Coronary artery (tissue), 2 donors: ENCODE data around the gene AQP2.

ENCODE experiments used
- DNase-seq: peaks from one replicate; pipeline ENCODE4 v3.0.0-alpha.2; 2017; ENCODE audit warnings: low spot score
- H3K27ac ChIP-seq, 2 donors: fragments of 200-600 bp; sonication (generic); one replicate each; pipeline ENCODE4 v1.5.1; 2016 to 2019
- H3K4me3 ChIP-seq: fragments of 200-600 bp; sonication (generic); 2 replicates; pipeline ENCODE4 v1.5.1; 2016; ENCODE audit warnings: mild to moderate bottlenecking, moderate library complexity
- TF ChIP-seq, protein P1 (sequence below): fragments of 200-600 bp; sonication (generic); IDR thresholded peaks from one replicate; pipeline ENCODE4 v1.5.1; 2019; ENCODE audit warnings: antibody characterized with exemption

AQP2 gene

DNA sequence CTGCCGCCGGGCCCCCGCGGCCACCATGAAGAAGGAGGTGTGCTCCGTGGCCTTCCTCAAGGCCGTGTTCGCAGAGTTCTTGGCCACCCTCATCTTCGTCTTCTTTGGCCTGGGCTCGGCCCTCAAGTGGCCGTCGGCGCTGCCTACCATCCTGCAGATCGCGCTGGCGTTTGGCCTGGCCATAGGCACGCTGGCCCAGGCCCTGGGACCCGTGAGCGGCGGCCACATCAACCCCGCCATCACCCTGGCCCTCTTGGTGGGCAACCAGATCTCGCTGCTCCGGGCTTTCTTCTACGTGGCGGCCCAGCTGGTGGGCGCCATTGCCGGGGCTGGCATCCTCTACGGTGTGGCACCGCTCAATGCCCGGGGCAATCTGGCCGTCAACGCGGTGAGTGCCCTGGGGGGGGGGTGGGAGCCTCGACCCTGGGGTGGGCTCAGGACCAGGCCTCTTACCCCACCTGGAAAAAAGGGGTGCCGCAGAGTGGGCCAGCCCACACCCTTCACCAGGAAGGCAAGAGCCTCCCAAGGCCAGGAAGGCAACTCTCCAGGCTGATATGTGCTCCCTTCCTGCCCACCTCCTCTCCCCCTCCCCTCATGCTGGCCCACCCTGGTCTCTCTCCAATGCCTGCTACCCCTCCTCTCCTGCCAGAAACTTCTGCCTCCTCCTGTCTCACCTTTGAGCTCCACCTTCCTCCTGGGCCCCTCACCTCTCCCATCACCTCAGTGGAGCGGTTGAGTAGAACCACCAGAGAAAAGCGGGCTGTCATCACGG, 11.6 kb downstream of the AQP2 start:
- peak overlapping the region; percentile 68 for H3K4me3 ChIP-seq
- DNase-seq: no peak
- TF ChIP-seq, protein P1, sequence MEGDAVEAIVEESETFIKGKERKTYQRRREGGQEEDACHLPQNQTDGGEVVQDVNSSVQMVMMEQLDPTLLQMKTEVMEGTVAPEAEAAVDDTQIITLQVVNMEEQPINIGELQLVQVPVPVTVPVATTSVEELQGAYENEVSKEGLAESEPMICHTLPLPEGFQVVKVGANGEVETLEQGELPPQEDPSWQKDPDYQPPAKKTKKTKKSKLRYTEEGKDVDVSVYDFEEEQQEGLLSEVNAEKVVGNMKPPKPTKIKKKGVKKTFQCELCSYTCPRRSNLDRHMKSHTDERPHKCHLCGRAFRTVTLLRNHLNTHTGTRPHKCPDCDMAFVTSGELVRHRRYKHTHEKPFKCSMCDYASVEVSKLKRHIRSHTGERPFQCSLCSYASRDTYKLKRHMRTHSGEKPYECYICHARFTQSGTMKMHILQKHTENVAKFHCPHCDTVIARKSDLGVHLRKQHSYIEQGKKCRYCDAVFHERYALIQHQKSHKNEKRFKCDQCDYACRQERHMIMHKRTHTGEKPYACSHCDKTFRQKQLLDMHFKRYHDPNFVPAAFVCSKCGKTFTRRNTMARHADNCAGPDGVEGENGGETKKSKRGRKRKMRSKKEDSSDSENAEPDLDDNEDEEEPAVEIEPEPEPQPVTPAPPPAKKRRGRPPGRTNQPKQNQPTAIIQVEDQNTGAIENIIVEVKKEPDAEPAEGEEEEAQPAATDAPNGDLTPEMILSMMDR: no peak
- H3K27ac ChIP-seq: peak overlapping the region in 1 of 2 donors; percentile 11

DNA sequence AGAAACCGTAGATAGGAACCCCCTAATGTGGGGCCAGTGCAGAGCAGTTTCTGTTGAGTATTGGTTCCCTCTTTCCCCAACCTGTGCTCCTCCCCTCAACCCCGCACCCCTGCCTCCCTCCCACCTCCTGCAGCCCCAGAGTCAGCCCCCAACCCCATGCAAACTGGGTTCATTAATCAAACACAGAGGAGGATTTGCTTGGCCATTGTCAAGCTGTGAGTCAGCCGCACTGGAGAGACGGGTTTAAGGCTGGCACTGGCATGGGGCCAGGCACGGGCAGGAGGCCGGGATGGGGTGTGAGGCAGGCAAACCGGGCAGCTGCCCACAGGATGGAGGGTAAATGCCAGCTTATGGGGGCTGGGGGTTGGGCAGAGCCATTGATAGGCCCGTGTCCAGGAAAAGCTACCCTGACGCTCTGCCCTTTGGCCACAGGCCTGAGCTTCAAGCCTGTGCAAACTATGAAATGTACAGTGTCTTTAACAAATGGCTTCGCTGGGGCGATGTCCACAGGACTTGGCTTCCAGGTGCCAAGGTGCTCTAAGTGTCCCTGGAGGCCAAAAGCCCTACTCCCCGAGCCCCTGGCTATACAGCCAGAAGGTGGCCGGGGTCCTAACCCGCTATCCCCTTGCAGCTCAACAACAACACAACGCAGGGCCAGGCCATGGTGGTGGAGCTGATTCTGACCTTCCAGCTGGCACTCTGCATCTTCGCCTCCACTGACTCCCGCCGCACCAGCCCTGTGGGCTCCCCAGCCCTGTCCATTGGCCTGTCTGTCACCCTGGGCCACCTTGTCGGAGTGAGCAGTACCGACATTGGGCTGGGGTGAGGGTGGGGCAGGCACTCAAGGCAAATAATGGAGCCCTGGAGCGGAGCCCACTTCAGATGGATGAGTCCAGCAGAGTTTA, 12.6 kb downstream of the AQP2 start:
- TF ChIP-seq, protein P1: no peak
- DNase-seq: no peak
- H3K27ac ChIP-seq: no peak overlapping the region
- H3K4me3 ChIP-seq: no peak overlapping the region

DNA sequence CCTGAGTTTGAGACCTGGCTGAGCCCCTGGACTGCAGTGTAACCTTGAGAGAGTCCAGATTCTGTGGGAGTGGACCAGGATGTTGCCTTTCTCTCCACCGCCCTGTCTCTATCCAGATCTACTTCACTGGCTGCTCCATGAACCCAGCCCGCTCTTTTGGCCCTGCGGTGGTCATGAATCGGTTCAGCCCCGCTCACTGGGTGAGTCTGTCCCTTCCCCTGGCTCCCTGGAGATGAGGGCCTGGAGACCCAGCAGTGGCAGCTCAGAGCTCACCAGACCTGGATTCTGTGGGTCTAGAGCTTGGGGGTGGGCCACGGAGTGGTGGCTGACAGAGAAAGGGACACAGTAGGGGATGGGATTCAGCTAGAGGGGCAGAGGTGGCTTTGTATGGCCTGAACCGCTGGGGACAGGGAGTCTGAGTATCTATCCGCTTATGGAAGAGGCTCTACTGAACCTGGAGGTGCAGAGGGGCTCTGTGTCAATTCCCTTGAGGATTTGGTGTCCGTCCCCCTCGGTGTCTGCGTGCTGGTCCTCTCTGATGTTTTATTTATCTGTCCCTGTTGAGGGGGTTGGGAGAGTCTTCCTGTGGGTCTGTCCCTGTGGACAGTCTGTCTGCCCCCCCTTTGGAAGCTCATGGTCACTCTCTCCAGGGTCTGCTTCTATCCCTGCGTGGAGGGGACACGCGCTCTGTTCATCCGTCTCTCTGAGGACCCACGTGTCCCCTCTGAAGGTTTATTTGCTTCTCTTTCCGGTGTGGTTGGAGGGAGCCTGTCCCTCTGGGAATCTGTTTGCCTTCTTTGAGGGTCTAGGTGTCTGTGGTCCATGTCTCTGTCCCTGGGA, 13.7 kb downstream of the AQP2 start:
- no peak for DNase-seq
- no peak overlapping the region for H3K4me3 ChIP-seq
- H3K27ac ChIP-seq: no peak overlapping the region
- TF ChIP-seq, protein P1: no peak

DNA sequence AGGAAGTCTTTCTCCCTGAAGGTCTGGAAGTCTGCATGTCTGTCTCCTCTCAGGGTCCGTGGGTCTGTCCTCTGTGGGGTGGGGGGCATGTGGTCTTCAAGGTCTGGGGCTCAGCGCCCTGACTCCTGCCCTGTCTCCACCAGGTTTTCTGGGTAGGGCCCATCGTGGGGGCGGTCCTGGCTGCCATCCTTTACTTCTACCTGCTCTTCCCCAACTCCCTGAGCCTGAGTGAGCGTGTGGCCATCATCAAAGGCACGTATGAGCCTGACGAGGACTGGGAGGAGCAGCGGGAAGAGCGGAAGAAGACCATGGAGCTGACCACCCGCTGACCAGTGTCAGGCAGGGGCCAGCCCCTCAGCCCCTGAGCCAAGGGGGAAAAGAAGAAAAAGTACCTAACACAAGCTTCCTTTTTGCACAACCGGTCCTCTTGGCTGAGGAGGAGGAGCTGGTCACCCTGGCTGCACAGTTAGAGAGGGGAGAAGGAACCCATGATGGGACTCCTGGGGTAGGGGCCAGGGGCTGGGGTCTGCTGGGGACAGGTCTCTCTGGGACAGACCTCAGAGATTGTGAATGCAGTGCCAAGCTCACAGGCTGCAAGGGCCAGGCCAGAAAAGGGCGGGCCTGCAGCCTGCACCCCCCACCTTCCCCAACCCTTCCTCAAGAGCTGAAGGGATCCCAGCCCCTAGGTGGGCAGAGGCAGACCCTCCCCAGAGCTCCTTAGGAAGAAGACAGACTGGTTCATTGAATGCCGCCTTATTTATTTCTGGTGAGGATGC, 14.5 kb downstream of the AQP2 start:
- no peak for DNase-seq
- TF ChIP-seq, protein P1: no peak
- H3K27ac ChIP-seq: no peak overlapping the region
- H3K4me3 ChIP-seq: no peak overlapping the region

DNA sequence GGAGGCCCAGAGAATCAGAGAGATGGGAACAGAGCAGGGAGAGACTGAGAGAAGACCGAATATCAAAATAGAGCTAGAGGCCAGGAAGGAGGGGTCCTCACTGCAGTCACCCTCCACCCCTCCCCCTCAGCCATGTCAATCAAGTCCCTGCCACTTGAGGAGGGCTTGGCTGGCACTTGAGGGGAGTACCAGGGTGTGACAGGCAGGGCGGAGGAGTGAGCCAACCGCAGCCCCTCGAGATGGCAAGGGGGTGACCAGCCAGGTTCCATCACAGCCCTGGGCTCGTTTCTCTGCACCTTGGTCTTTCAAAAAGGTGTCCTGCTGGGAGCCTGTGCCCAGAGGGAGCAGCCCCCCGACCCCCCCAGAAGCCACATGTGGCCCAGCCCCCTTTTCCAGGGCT, 15.3 kb downstream of the AQP2 start:
- no peak overlapping the region for H3K27ac ChIP-seq
- DNase-seq: no peak
- TF ChIP-seq, protein P1: no peak
- H3K4me3 ChIP-seq: no peak overlapping the region

DNA sequence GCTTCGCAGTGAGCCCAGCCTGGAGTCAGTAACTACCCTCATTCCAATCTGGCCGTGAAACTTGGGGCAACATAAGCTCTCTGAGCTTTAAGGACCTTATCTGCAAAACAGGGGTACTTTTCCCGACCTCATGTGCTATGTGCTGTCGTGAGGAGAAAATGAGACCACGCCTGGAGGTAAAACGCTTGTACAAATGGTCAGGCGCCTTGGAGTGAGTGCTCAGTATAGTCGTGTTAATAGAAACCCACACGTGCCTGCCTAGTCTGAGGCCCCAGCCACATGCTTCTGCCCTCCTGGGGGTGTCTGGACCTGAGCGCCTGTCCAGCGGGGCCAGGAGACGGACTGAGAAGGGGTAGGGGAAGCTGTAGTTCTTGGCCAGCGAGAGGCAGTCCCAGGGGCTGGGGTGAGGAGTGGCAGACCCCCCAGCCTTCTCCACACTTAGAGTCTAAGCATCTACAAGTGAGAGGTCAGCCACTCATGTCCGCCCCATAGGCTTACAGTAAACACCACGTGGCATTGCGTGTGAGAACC, 16.0 kb downstream of the AQP2 start:
- H3K27ac ChIP-seq: no peak overlapping the region
- no peak for DNase-seq
- H3K4me3 ChIP-seq: no peak overlapping the region
- TF ChIP-seq, protein P1: no peak
